ENCODE results near the gene EHD4.

The EHD4 gene

DNA sequence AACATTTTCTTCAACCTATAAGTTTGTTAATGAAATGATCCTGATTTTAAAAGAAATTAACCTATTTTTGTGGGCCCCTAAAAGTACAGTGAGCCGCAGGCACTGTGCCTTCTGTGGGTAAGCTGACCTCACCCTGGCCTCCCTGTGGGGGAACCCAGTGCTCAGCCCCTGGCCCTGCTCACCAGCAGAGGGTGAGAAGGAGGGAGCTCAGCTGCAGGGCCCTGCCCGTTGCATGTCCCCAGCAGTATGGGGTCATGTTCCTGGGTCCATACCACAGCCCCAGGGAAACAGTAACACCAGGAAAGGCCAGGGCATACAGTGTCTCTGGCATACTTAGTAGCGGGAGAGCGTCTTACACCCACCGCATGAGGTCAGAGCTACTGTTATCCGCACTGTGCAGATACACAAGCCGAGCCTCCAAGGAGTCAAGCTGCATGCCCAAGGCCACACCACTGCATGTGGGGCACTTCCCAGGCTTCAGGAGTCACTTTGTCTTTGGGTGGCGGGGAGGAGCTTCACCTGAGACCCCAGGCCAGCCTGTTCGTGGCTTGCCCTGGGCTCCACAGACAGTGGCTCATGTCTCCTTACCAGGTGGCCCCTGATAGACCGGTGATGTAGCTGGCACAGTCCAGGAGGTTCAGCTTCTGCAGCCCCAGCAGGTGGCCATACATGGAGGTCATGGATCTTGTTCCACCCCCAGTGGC lies 22.6 kb upstream of the EHD4 start:
- DNase-seq = no peak

DNA sequence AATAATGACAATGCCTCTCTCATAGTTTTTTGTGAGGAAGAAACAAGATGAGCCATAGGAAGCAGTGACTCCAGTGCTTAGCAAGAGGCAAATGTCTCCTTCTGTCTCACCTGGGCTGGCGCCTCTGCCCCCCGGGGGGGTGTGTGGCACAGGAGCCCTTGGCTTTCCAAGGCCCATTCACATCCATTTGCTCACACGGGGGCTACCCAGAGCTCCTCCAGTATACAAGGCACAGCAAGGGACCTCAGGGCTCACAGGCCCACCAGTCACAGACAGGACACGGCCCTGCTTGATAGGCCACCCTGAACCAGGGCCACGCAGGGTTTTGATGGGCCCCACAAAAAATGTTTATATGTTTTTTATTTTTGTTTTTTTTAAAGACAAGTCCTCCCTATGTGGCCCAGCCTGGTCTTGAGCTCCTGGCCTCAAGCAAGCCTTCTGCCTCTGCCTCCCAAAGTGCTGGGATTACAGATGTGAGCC lies 21.9 kb upstream of the EHD4 start:
- no peak for DNase-seq

DNA sequence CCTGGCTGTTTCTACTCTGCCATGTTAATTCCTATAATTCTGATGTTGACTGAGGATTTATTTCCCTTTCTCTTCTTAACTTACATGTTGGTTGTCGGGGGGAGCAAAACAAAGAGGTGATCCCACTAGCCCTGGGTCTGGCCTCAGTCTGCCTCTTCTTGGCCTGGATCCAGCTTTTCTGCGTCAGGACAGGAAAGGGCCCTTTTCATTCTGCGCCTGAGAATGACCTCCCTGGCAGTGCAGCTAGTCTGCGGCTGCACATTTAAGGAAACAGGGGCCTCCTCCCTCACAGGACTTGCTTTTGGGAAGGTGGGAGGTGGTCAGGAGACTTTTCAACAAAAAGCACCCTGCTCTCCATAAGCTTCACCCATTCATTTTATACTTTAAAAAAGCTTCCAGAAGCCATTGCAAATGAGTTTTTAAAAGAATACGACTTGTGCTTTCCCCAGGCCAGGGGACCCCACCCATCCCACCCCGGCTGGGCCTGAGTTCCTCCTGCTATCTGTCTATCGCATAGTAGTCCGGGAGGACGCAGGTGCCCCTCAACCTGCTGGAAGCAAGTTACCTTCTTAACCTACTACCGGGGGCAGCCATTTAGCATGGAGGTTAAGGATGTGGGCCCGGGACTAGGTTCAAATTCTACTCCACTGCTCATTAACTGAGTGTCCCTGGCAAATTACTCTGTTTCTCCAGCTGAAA lies 21.3 kb upstream of the EHD4 start:
- DNase-seq = no peak

DNA sequence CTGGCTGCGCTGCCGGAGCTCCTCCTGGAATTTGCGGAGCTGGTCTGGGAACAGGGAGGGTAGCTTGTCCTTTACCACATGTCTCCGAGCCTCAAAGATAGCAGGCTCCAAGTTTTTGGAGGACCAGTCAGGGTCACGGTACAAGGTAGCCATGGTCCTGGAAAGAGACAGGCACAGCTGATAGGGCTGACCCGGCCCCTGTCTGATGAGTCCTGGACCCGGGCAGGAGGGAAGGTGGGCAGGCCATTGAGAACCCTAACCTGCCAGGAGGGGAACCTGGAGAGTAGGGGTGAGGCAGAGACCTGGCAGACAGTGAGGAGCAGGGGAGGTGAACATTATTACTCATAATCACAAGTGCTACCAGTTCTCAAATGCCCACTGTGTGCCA lies 20.4 kb upstream of the EHD4 start:
- DNase-seq = no peak

DNA sequence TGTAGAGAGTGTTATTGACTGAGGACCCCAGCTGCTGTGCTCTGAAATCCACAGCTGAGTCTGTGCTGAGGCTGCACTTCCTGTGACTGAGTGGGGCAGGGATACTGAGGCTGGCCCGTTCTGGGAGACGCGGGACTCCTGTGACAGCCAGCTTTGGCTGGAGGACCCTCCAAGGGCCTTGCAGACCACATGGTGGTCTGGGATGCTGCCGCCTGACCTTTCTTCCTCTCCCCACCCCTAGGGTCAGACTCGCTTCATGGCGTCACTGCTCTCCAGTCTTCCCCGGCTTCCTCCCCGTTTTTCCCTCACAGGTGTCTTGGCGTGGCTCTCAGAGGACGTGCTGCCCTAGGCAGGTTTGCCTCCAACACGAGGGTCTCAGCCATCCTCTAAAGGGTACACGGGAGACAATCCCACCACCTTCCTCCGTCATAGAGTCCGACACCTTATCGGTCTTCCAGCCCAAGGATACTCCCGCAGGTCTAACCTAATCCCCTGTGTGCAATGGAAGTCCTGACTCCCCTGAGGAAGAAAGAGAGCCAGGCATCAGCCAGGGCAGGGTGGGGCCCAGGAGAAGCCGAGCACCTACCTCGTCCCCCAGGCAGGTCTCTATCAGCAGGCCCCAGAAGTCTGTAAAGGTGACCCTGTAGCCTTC lies 19.9 kb upstream of the EHD4 start:
- DNase-seq = no peak

DNA sequence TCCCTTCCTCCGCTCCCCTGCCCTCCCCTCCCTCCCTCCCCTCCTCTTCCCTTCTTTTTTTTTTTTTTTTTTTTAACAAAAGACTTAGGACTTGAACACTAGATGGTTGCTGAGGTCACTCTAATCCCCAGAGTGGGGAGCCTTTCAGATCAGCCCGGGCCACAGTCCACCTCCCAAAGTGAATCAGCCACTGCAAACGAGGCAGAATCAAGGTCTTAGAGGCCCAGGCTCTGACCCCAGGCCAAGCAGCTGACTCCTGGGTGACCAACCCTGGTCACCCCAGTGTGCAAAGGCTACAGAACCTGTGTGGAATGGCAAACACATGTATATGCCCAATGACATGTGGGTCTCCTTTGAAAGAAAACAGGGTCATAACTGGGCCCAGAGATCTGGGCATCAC lies 18.3 kb upstream of the EHD4 start:
- no peak for DNase-seq

DNA sequence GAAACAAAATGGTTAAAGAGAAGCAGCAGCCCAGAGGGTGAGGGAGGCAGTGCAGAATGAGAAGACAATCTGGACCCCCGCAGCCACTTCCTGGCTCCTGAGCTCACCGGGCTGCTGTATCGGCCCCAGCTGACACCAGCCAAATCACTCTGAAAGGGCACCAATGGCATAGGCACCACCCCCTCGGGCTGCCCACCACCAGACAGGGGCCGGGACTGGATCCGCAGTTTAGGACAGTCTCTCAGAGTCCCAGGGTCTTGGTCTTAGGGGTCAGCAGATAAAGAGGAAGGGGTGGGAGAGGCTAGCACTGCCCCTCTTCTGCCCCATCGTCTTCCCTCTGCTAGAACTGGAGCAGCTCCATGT lies 17.9 kb upstream of the EHD4 start:
- DNase-seq = no peak

DNA sequence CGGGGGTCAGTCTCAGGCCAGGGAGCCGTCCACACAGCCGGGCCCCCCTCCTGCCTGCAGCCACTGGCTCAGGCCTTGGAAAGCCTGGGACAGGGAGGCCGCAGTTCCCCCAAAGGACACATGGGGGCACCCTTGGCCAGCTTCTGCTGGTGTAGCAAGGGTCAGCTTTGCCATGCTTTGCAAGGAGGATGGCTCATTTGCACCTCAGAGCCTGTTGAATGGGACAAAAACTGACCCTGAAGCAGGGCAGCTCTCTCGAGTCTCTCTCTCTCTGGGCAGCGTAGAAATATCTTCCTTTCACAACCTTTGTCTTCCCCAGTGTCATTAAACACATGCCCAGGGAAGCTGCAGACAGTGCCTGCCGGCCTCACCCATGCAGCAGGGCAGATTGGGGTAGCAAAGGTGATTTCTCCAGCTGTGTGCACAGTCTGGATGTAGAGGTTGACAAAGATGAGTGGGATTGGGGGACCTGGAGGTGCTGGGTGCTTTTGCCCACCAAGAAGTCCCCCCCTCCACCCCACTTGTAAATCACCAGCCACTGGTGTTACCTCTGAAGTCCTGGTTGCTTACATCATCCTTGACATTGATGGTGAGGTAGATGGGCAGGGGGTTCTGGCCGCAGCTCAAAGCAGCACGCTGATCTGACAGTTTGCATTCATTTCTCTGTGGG lies 17.4 kb upstream of the EHD4 start:
- peak; percentile 98 for DNase-seq

DNA sequence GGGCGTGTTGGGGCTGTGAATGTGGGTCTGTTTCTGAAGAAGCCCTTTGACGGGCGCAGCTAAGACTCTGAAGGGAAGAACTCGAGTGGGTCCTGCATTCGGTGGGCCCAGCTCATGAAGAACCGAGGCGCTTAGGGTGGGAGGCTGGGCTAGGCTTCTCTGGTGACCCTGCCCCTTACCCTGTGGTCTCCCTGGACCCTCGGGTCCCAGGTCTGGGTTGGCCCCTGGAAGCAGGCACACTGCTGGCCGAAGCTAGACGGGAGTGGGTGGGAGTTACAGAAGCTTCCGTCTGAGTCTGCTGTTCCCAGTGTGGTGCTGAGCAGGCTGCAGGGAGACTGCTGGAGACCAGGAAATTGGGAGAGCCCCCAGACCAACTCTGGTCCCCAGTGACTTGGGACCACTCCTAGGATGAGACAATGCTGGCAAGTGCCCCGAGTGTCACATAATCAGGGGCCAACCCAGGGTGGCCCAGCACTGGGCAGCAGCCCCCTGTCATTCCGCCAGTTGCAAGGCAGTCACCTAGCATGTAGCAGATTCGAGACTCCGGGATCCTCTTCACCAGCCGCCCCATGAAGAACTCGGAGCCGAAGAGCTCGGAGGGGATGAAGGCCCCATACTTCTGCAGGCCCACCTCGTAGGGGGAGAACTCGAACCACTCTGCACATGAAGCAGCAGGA lies 16.7 kb upstream of the EHD4 start:
- no peak for DNase-seq

DNA sequence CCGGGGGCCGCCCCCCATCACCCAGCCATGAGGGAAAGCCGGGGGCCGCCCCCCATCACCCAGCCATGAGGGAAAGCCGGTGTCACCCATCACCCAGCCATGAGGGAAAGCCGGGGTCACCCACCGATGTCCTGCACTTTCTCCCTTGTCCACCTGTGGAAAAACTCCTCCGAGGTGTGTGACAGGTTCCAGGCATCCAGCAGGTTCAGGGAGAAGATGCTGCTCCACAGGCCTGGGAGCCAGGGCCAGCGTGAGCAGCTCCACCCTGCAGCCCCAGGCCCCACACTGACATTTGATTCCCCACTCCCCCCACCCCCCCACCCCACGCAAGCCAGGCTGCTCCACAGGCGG lies 15.5 kb upstream of the EHD4 start:
- DNase-seq = no peak

DNA sequence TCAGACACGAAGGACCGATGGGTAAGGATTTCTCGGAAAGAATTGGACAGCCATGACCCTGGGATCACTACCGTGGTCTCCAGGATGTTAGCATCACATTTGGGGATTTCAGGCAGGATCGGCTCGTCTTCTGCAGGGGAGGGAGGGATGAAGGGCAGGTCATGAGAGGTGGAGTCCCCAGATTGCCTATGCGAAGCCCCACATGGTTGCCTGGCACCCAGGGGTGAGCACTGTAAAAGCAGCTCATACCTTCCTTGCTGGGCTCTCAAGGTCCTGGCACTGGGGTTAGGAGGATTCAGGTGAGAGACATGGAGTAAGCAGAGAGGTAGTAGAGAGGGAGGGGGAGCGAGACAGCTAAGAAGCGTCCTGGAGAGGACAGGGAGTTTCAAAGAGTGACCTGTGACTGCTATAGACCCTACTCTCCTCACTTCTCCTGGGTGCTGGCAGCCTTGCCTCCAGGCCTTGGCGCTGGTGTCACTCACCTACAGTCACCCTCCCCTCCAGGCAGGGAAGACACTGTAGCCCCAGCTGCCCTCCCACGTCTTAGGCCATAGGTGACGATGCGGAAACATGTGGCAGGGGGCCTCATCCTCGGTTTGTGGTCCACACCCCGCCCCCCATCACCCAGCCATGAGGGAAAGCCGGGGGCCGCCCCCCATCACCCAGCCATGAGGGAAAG lies 15.0 kb upstream of the EHD4 start:
- DNase-seq = peak; percentile 38

DNA sequence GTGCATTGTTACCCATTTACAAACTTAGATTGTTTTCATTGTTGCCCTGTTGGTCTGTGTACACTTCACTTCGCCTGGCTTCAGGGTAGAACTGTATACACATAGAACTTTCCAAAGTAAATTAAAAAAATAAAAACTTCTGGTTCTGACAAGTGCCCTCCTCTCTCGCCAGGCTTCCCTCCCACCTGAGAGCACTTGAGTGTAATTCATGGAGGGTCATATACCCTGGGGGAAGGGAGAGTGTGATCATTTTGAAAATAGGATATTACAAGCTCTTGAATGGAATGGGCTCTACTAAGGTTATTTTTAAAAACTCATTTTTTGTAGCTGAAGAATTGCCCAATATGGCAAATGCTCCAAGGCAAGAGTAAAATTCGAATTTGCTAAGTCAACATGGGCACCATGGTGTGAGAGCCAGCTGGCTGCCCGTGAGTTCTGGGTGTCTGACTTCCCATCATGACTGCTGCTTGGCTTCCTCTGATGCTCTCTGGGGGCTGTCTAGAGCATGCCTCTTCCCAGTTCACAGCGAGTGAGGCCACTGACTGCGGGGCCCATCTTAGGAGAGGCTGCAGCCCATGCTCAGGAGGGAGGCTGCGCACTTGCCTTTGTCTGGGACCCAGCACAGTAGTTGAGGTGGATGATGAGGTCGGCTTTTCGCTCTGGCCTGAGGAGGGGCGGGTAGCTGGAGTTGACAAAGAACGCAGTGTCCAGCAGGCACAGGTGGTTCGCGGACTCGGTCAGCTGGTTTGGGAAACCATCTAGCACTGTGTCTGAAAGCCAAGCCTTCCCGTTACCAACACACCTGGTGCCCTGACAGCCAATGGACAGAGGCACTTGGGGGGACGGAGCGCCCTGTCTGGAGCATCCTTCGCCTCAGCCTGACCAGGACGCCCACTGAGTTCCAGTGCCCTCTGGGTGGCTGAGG lies 13.1 kb upstream of the EHD4 start:
- peak; percentile 34 for DNase-seq

DNA sequence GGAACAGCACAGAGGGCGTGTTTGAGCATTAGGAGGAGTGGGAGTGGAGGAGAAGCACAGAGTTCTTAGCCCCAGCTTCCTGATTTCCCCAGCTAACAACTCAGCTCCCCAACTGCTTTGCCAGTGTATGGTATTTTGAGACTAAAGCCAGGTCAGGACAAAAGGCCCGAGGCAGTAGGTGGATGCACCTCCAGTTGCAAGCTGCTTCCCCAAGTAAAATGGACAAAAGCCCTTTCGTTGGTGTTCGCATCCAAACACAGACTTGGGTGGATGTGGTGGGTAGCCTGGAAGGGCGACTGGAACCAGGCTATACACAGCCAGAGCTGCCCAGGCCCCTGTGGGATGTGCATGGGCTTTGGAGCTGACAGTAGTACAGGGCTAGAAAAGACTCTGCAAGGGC lies 12.3 kb upstream of the EHD4 start:
- DNase-seq = peak; percentile 44

DNA sequence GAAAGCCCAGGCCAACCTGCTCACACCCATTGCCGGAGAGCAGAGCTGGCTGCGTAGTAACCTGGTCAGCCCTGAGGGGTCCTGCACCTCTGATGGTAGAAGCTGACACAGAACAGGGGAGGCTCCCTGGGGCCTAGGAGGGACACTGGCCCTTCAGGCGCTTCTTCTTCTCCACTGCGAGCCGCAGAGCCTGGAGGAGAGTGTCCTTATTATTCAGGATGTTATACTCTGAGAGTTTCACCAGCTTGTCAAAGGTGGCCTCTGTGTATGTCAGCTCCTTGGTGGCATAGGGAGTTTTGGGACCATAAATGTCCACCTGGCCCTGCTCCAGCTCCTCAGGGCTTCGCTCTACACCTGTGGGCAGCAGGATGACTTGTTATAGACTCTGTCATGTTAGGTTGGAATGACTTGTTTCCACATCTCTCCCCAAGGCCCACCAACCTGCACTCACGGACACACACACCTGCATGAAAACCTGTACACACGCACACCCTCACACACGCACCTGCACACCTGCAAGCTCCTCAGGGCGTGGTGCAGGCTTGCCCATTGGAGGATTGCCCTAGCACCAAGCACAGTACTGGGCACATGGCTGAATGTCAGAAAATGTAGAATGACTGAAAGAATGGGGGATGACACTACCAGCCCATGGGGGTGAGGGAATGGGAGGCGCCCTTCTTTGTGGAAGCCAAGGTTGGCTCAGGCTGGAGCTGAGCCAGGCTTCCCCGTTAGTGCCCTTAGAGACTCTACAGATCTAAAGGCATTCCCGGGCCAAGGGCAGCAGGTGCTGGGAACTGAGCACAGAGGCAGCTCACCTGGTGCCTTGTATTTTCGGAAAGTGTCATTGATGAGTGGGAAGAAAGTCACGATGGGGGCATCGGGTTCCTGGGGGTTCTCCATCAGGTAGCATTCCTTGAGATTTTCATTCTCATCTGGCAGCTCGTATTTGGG lies 11.5 kb upstream of the EHD4 start:
- DNase-seq = peak; percentile 39

DNA sequence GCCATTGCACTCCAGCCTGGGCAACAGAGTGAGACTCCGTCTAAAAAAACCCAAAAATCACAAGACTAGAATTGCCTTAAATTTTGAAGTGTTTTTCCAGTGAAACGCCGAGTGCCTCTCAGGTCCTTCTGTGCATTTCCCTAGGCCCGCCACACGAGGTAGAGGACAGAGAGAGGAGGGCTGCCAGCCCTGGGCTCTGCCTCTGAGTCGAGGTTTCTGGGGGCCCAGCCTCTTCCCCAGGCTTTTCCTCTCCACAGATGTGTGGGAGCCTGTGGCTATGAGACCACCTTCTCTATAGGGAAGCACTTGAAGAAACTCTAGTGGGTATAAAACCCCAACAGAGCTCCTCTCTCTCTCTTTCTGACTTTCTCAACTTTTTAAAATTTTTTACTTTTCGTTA lies 10.9 kb upstream of the EHD4 start:
- peak; percentile 40 for DNase-seq

DNA sequence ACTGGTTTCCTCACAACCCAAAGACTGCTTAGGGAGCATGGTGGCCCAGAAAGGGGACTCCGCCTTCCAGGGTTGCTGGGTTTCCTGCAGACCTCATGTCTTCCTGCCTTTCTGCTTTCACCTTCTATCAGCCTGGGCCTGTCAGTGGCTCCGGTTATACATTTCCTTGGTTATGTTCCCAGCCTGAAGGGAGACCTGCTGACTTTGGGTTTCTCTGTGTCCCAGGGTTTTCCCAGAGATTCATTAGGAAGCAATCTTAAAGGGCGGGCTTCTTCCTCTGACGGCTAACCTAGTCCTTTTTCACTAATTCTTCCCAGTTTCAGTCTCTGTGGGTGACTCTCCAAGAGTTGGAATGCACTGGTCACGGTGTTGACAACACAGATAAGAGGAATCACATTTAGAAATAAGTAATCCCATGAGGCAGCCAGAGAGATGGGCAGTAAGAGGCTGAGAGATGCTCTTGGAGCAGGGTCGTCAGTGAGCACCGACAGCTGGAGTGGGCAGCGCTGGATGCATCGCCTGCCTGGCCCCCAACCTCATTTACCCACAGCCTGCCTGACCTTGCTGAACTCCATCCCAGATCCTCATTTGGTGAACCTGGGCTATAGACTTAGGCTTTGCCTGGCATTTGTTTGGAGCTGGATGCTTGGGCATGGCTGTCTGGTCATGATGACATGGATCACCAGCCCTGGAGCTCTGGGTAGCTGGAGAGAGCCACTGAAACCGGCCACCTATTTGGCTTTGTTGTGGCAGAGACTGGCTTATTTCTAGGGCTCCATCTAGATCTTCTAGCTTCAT lies 10.0 kb upstream of the EHD4 start:
- DNase-seq = peak; percentile 39

DNA sequence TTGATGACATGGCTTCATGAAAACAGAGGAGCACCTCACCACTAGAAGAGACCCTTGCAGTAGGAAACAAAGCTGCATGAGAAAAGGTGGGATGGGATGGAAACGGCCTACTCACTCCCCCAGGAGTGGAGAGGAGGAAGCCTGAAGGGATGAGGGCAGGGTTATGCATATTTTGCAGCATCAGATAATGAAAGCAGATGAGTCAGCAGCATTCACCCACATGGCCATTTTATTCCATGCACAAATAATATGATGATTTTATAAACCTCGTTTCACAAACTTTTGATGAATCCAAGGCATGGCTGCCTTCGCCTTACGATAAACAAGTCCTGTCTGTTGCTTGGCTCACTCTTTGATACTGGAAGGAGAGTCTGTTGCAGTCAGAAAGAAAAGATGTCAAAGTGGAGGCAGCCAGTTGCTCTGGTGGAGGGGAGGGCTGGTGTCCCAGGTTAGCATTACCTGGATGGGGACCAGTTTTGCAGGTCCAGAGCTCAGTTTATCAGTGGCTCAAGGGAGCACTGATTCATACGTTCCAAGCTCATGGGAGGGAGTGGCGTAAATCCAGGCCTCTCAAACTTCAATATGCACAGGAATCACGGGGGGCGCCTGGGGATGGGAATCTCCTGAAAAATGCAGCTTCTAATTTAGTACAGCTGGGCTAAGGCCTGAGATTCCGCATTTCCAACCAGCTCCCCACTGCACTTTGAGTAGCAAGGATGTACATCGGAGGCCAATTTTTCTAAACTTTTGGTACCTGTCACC lies 9.2 kb upstream of the EHD4 start:
- peak; percentile 13 for DNase-seq

DNA sequence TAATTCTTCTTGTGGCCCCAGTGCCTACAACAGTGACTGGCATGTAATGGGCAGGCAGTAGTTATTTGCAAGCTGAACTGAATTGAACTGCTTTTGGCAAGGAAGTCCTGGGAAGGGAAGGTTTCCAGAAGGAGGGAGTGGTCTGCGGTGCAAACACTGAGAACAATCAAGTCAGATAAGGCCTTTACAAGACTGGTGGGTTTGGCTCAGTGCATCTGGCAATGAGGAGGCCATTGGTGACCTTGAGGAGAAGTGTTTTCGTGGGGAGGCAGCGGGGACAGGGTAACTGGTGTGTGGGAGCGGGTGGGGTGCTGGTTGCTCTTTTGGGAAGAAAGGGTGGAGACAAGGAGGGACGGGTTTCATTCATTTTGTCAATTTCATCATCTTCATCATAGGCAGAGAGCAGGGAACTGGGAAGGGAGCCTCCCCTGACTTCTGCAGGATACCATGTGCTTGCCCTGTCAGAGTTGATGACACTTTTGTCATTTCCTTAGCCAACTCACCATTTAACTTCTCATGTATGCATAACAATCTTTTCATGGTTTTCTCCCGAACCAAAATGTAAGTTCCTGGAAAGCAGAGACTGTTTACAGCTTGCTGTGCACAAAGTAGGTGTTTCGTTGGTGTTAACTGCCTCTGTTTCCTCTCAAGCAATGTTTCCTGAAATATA lies 8.4 kb upstream of the EHD4 start:
- DNase-seq = peak; percentile 35

All from activated CD8-positive, alpha-beta memory T cell treated with anti-CD3 and anti-CD28 coated beads, Interleukin-2, amount 50 U/mL, for 48 hours (primary cell).